ENCODE results near the gene SDK1. TPM values are rescaled to one million over a fixed set of nuclear protein-coding genes. Genes with fewer than 3 reads are reported as not detected.

Gene SDK1
- total RNA-seq, 1 donor from 2014 or later = 5.4 TPM

GRCh38 chr7:4099651-4100050 lies 798.6 kb downstream of the SDK1 start:
- H3K27ac Mint-ChIP-seq (ENCODE audit: unreplicated experiment) = no peak overlapping the region
- DNase-seq (ENCODE audit: extremely low spot score, unreplicated experiment) = no peak
- H3K36me3 Mint-ChIP-seq (ENCODE audit: unreplicated experiment) = peaks cover 1% of the 10 kb centered on the region
- H3K4me3 Mint-ChIP-seq (ENCODE audit: unreplicated experiment) = no peak overlapping the region
- no peaks in the 10 kb centered on the region for H3K9me3 Mint-ChIP-seq (ENCODE audit: unreplicated experiment)
- H3K27me3 Mint-ChIP-seq (ENCODE audit: unreplicated experiment) = no peaks in the 10 kb centered on the region
- TF ChIP-seq CTCF (IDR thresholded peaks at IDR 0.05) = no peak
- H3K4me1 Mint-ChIP-seq (ENCODE audit: unreplicated experiment) = peaks cover 21% of the 10 kb centered on the region

GRCh38 chr7:4100148-4100547 lies 799.1 kb downstream of the SDK1 start:
- Mint-ChIP-seq H3K36me3 (ENCODE audit: unreplicated experiment) (peaks cover 1% of the 10 kb centered on the region), H3K27me3 (ENCODE audit: unreplicated experiment) (no peaks in the 10 kb centered on the region), H3K9me3 (ENCODE audit: unreplicated experiment) (no peaks in the 10 kb centered on the region), H3K4me1 (ENCODE audit: unreplicated experiment) (peaks cover 21% of the 10 kb centered on the region), H3K27ac (ENCODE audit: unreplicated experiment) (no peak overlapping the region), H3K4me3 (ENCODE audit: unreplicated experiment) (no peak overlapping the region)
- no peak for TF ChIP-seq CTCF (IDR thresholded peaks at IDR 0.05)
- no peak for DNase-seq (ENCODE audit: extremely low spot score, unreplicated experiment)

- no peak for TF ChIP-seq CTCF (IDR thresholded peaks at IDR 0.05)
- H3K27me3 Mint-ChIP-seq (ENCODE audit: unreplicated experiment) = no peaks in the 10 kb centered on the region
- DNase-seq (ENCODE audit: extremely low spot score, unreplicated experiment) = no peak
- no peak overlapping the region for H3K27ac Mint-ChIP-seq (ENCODE audit: unreplicated experiment)
- peaks cover 1% of the 10 kb centered on the region for H3K36me3 Mint-ChIP-seq (ENCODE audit: unreplicated experiment)
- H3K9me3 Mint-ChIP-seq (ENCODE audit: unreplicated experiment) = no peaks in the 10 kb centered on the region
- no peak overlapping the region for H3K4me3 Mint-ChIP-seq (ENCODE audit: unreplicated experiment)
- peaks cover 21% of the 10 kb centered on the region for H3K4me1 Mint-ChIP-seq (ENCODE audit: unreplicated experiment)
These were observed 799.6 kb downstream of the SDK1 start for GRCh38 chr7:4100691-4101090.

- Mint-ChIP-seq H3K27ac (ENCODE audit: unreplicated experiment) (peak overlapping the region; percentile 12), H3K27me3 (ENCODE audit: unreplicated experiment) (no peaks in the 10 kb centered on the region), H3K36me3 (ENCODE audit: unreplicated experiment) (peaks cover 1% of the 10 kb centered on the region), H3K4me1 (ENCODE audit: unreplicated experiment) (peaks cover 21% of the 10 kb centered on the region), H3K9me3 (ENCODE audit: unreplicated experiment) (no peaks in the 10 kb centered on the region), H3K4me3 (ENCODE audit: unreplicated experiment) (no peak overlapping the region)
- no peak for TF ChIP-seq CTCF (IDR thresholded peaks at IDR 0.05)
- DNase-seq (ENCODE audit: extremely low spot score, unreplicated experiment) = no peak
These were observed 801.3 kb downstream of the SDK1 start for GRCh38 chr7:4102231-4102841.

- Mint-ChIP-seq H3K4me1 (ENCODE audit: unreplicated experiment) (peaks cover 21% of the 10 kb centered on the region), H3K27ac (ENCODE audit: unreplicated experiment) (peak overlapping the region; percentile 50), H3K36me3 (ENCODE audit: unreplicated experiment) (peaks cover 1% of the 10 kb centered on the region), H3K4me3 (ENCODE audit: unreplicated experiment) (no peak overlapping the region), H3K27me3 (ENCODE audit: unreplicated experiment) (no peaks in the 10 kb centered on the region), H3K9me3 (ENCODE audit: unreplicated experiment) (no peaks in the 10 kb centered on the region)
- TF ChIP-seq CTCF (IDR thresholded peaks at IDR 0.05) = peak; percentile 43
- no peak for DNase-seq (ENCODE audit: extremely low spot score, unreplicated experiment)
These were observed 802.5 kb downstream of the SDK1 start for GRCh38 chr7:4103352-4104091.

All from osteocyte (in vitro differentiated cells).